ENCODE data around the gene PYGB.

Gene PYGB

DNA sequence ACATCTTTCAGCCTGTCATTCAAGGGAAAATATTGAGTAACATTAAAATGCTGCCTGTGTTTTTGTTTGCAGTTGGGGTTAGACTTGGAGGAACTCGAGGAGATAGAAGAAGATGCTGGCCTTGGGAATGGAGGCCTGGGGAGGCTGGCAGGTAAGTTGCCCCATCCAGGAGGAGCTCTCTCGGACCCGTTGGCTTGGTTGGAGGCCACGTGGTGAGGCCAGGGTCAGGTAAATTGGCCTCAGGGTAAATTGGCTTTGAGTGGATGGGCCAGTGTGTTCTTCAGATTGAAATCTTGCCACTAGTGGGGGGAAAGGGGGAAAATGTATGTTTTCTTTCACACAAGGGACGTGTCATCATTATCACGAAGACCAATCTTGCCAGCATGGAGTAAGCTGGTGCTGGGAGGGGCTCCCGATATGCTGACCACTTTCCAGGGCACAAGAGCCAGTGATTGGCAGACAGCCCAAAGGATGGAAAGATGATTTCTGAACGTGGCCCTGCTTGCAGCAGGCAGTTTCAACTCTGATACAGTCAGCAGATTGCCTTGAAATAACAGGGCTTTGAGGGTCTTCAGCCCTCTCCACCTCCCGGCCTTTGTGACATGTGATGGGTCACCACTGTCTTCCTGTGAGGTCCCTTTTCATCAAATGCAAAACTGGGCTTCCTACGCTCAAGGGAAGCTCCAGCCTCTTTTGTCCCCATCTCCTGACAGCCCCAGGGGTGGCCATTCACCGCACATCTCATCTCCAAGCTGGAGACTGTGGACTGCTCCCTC is 21.4 kb downstream of the PYGB start:
- TF ChIP-seq ZNF214 (tag by site-specific recombination; IDR thresholded peaks at IDR 0.05; ENCODE audit: borderline replicate concordance) (no peak), GLIS1 (tag by site-specific recombination; IDR thresholded peaks at IDR 0.05) (no peak), ZNF311 (tag by site-specific recombination; IDR thresholded peaks at IDR 0.05; ENCODE audit: borderline replicate concordance) (no peak), KLF8 (tag by site-specific recombination; IDR thresholded peaks at IDR 0.05) (no peak), MZF1 (tag by site-specific recombination; IDR thresholded peaks at IDR 0.05; ENCODE audit: borderline replicate concordance) (no peak), ZXDB (tag by site-specific recombination; IDR thresholded peaks at IDR 0.05) (no peak), ZNF585B (tag by site-specific recombination; IDR thresholded peaks at IDR 0.05) (no peak), ZNF23 (tag by site-specific recombination; IDR thresholded peaks at IDR 0.05; ENCODE audit: borderline replicate concordance) (no peak), RBAK (tag by site-specific recombination; IDR thresholded peaks at IDR 0.05) (no peak), ZBTB20 (tag by site-specific recombination; IDR thresholded peaks at IDR 0.05) (no peak)
- TF ChIP-seq, protein P1, sequence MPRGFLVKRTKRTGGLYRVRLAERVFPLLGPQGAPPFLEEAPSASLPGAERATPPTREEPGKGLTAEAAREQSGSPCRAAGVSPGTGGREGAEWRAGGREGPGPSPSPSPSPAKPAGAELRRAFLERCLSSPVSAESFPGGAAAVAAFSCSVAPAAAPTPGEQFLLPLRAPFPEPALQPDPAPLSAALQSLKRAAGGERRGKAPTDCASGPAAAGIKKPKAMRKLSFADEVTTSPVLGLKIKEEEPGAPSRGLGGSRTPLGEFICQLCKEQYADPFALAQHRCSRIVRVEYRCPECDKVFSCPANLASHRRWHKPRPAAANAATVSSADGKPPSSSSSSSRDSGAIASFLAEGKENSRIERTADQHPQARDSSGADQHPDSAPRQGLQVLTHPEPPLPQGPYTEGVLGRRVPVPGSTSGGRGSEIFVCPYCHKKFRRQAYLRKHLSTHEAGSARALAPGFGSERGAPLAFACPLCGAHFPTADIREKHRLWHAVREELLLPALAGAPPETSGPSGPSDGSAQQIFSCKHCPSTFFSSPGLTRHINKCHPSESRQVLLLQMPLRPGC (tag by site-specific recombination; IDR thresholded peaks at IDR 0.05): no peak
- H3K36me3 ChIP-seq (ENCODE audit: control insufficient read depth in 2 of 2, insufficient read depth in 1 of 2, low read length in 2 of 2): peaks cover 0 to 49% of the 10 kb centered on the region in 2 experiments; a peak in 2 of 3 replicates
- CTCF ChIA-PET: no interaction called here
- no peaks in the 10 kb centered on the region for H3K4me1 ChIP-seq (ENCODE audit: control insufficient read depth, insufficient read depth, low read length)
- no peak overlapping the region for H3K4me3 ChIP-seq (ENCODE audit: low read depth, low read length)
- POLR2A ChIA-PET: interaction anchor here (1.6 kb wide), 1 partner anchor 21 kb away, joined by 3 read pairs; the partner anchor contains the start of gene PYGB
- H3K27ac ChIP-seq (ENCODE audit: extremely low read depth, low read depth, low read length): no peak overlapping the region
- H3K9me3 ChIP-seq (ENCODE audit: control insufficient read depth, insufficient read depth, low read depth, low read length): no peaks in the 10 kb centered on the region

DNA sequence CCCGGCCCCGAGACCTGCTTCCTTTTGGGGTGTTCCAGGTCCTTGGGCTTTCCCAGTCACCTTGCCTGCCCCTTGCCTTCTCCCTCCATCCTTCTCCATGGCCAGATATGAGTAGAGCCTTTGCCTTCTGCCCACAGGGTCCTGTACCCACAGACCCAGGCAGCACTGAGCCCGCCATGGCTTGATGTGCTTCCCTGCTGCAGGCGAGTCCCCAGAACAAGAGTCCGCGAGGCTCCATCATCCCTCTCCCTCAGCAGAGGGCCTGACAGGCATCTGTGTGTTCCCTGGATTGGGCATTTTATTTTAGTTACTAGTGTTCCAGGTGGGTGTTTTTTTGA is 21.9 kb downstream of the PYGB start:
- no peak for TF ChIP-seq ZNF660 (tag by site-specific recombination; IDR thresholded peaks at IDR 0.05)
- TF ChIP-seq, protein P2, sequence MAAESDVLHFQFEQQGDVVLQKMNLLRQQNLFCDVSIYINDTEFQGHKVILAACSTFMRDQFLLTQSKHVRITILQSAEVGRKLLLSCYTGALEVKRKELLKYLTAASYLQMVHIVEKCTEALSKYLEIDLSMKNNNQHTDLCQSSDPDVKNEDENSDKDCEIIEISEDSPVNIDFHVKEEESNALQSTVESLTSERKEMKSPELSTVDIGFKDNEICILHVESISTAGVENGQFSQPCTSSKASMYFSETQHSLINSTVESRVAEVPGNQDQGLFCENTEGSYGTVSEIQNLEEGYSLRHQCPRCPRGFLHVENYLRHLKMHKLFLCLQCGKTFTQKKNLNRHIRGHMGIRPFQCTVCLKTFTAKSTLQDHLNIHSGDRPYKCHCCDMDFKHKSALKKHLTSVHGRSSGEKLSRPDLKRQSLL (tag by site-specific recombination; IDR thresholded peaks at IDR 0.05): 0 out of 2 replicates have a peak, but pooled peaks have one; percentile 18
- POLR2A ChIA-PET: interaction anchor here (1.6 kb wide), 1 partner anchor 22 kb away, joined by 3 read pairs; the partner anchor contains the start of gene PYGB
- Histone ChIP-seq H3K27ac (ENCODE audit: extremely low read depth, low read depth, low read length) (no peak overlapping the region), H3K36me3 (ENCODE audit: control insufficient read depth in 2 of 2, insufficient read depth in 1 of 2, low read length in 2 of 2) (peaks cover 0 to 55% of the 10 kb centered on the region in 2 experiments; a peak in 2 of 3 replicates), H3K4me1 (ENCODE audit: control insufficient read depth, insufficient read depth, low read length) (no peaks in the 10 kb centered on the region), H3K9me3 (ENCODE audit: control insufficient read depth, insufficient read depth, low read depth, low read length) (no peaks in the 10 kb centered on the region), H3K4me3 (ENCODE audit: low read depth, low read length) (no peak overlapping the region)
- CTCF ChIA-PET: interaction anchor here (0.6 kb wide), 1 partner anchor 1487 kb away, joined by 3 read pairs; no protein-coding TSS in a partner anchor

DNA sequence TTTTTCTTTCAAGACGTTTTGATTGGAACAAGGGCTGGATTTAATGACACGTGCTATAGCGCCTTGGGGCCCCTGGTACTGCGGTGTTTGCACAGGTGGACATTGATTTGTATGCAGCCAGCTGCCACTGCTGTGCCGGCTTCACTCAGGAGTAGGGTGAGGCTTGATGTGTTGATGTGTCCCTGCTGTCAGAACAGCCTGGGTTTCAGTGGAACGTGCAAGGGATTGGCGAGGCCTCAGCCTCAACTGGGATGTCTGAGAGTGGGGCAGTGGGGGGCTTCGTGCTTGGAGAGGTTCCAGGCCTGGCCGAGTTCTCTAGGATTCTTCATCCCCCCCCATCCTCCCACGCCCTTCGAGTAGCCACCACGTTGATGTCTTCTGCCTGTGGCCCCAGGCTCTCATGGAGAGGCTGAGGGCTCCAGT is 23.0 kb downstream of the PYGB start:
- no peaks in the 10 kb centered on the region for H3K9me3 ChIP-seq (ENCODE audit: control insufficient read depth, insufficient read depth, low read depth, low read length)
- ChIA-PET POLR2A (interaction anchor here (0.6 kb wide), 1 partner anchor 39 kb away, joined by 4 read pairs; no protein-coding TSS in a partner anchor), CTCF (no interaction called here)
- H3K4me1 ChIP-seq (ENCODE audit: control insufficient read depth, insufficient read depth, low read length): no peaks in the 10 kb centered on the region
- peaks cover 0 to 65% of the 10 kb centered on the region in 2 experiments; a peak in 2 of 3 replicates for H3K36me3 ChIP-seq (ENCODE audit: control insufficient read depth in 2 of 2, insufficient read depth in 1 of 2, low read length in 2 of 2)
- H3K4me3 ChIP-seq (ENCODE audit: low read depth, low read length): no peak overlapping the region
- no peak overlapping the region for H3K27ac ChIP-seq (ENCODE audit: extremely low read depth, low read depth, low read length)
- TF ChIP-seq ZIC2 (tag by site-specific recombination; IDR thresholded peaks at IDR 0.05) (0 out of 2 replicates have a peak, but pooled peaks have one; percentile 20), ZNF521 (tag by site-specific recombination; IDR thresholded peaks at IDR 0.05) (no peak), ZBTB48 (tag by site-specific recombination; IDR thresholded peaks at IDR 0.05) (no peak)
